ENCODE data around the gene CCHCR1. TPM values are rescaled to one million over a fixed set of nuclear protein-coding genes. Genes with fewer than 3 reads are reported as not detected.

Gene CCHCR1
- total RNA-seq (2014; rRNA removed) (31.3 and 40.0 TPM in 2 replicates), Bru-seq, nascent RNA (percentile 59 among the genes with signal in this experiment), BruChase-seq, experiment 1, labeled RNA remaining after a 6-hour chase (percentile 68 among the genes with signal in this experiment), BruChase-seq, experiment 2, labeled RNA remaining after a 2-hour chase (percentile 60 among the genes with signal in this experiment)
- long read RNA-seq, transcript CCHCR1-201 (18 exons, 2,625 nt) = major isoform, 17 of 51 reads
- long read RNA-seq, partial matches to known transcripts = 12 of 51 reads
- long read RNA-seq, other reads (novel, unspliced or antisense) = 22 of 51 reads

GRCh38 chr6:31157513-31158139 lies at the start of gene CCHCR1:
TSS of gene CCHCR1 (minus strand) at chr6:31157802. CDS start at chr6:31157600, 202 bp downstream.
- peak; percentile 14 for ATAC-seq
- DNase-seq = no peak
- intact Hi-C loops (cut with micrococcal nuclease) = loop anchor here (2.0 kb wide), 1 partner anchor 35 kb away; no protein-coding TSS in a partner anchor
- no TSS peak for BruUV-seq (replicated peaks)
- CTCF ChIA-PET = interaction anchor here (0.6 kb wide), 1 partner anchor 241 kb away, joined by 4 read pairs; no protein-coding TSS in a partner anchor
- Histone ChIP-seq H3K79me2 (ENCODE audit: low read length) (peaks cover 37% of the 10 kb centered on the region), H3K4me1 (ENCODE audit: insufficient read depth, low read length) (peaks cover 17% of the 10 kb centered on the region), H3K9ac (ENCODE audit: low read length) (peak within 1 kb of the TSS; percentile 89), H3K4me2 (ENCODE audit: low read length) (peak within 1 kb of the TSS; percentile 95), H4K20me1 (ENCODE audit: low read length) (no peaks in the 10 kb centered on the region), H3K9me2 (replicated peaks; ENCODE audit: low read length) (no peaks in the 10 kb centered on the region), H3K9me3 (ENCODE audit: low read length) (no peaks in the 10 kb centered on the region), H3K36me3 (ENCODE audit: low read depth, low read length) (peaks cover 16% of the 10 kb centered on the region; the same call in 1 of the 2 replicates), H3K27me3 (ENCODE audit: low read length) (no peaks in the 10 kb centered on the region), H3F3A (ENCODE audit: low read length, unreplicated experiment) (no peaks in the 10 kb centered on the region), H3K4me3 (ENCODE audit: low read length) (peak within 1 kb of the TSS; percentile 88), H3K27ac (ENCODE audit: low read length) (peak within 1 kb of the TSS; percentile 4; the same call in 1 of the 2 replicates), H2AFZ (ENCODE audit: low read length) (peak within 1 kb of the TSS; percentile 94)
- POLR2A ChIA-PET (ENCODE audit: unreplicated experiment) = interaction anchor here (0.6 to 1.0 kb wide), 2 partner anchors 18 to 39 kb away, joined by 3 to 5 read pairs; no protein-coding TSS in a partner anchor
- TF ChIP-seq EZH2 (IDR thresholded peaks at IDR 0.05; ENCODE audit: low read length, unreplicated experiment) (no peak), CTCF (conservative IDR thresholded peaks at IDR 0.05; ENCODE audit: low read depth, low read length) (no peak), EZH2phosphoT487 (IDR thresholded peaks at IDR 0.05; ENCODE audit: borderline replicate concordance, low read length) (no peak)

- no TSS peak for BruUV-seq (replicated peaks)
Observed at GRCh38 chr6:31205638-31206037, 48.0 kb upstream of the CCHCR1 start.

More at GRCh38 chr6:31205638-31206037, 48.0 kb upstream of the CCHCR1 start:
- ATAC-seq (no peak), DNase-seq (no peak)
- H3F3A ChIP-seq (ENCODE audit: low read length, unreplicated experiment) = peaks cover 8% of the 10 kb centered on the region
- POLR2A ChIA-PET (ENCODE audit: unreplicated experiment) = no interaction called here
- H3K27me3 ChIP-seq (ENCODE audit: low read length) = no peaks in the 10 kb centered on the region
- no peak for TF ChIP-seq EZH2phosphoT487 (IDR thresholded peaks at IDR 0.05; ENCODE audit: borderline replicate concordance, low read length)
- no peak for TF ChIP-seq CTCF (conservative IDR thresholded peaks at IDR 0.05; ENCODE audit: low read depth, low read length)
- TF ChIP-seq EZH2 (IDR thresholded peaks at IDR 0.05; ENCODE audit: low read length, unreplicated experiment) = no peak
- H3K79me2 ChIP-seq (ENCODE audit: low read length) = peaks cover 4% of the 10 kb centered on the region; the same call in 1 of the 2 replicates
- H4K20me1 ChIP-seq (ENCODE audit: low read length) = no peaks in the 10 kb centered on the region
- CTCF ChIA-PET = no interaction called here
- H3K9ac ChIP-seq (ENCODE audit: low read length) = no peak overlapping the region
- no peak overlapping the region for H3K4me2 ChIP-seq (ENCODE audit: low read length)
- no peak overlapping the region for H3K4me3 ChIP-seq (ENCODE audit: low read length)
- no peaks in the 10 kb centered on the region for H3K9me3 ChIP-seq (ENCODE audit: low read length)
- intact Hi-C loops (cut with micrococcal nuclease) = no loop called here
- H3K36me3 ChIP-seq (ENCODE audit: low read depth, low read length) = no peaks in the 10 kb centered on the region
- no peaks in the 10 kb centered on the region for H3K9me2 ChIP-seq (replicated peaks; ENCODE audit: low read length)
- no peak overlapping the region for H3K27ac ChIP-seq (ENCODE audit: low read length)
- no peak overlapping the region for H2AFZ ChIP-seq (ENCODE audit: low read length)
- peaks cover 50% of the 10 kb centered on the region for H3K4me1 ChIP-seq (ENCODE audit: insufficient read depth, low read length)
